Endothelial cell (in vitro differentiated cells): ENCODE data around the gene JAKMIP2. TPM values are rescaled to one million over a fixed set of nuclear protein-coding genes. Genes with fewer than 3 reads are reported as not detected.
"Not testable (repeated sequence)": the region's sequence is repeated elsewhere in the genome, so short reads cannot be mapped to it uniquely, and the experiment has no call there.

Experiments used
- DNase-seq: peaks from one replicate; pipeline ENCODE4 v3.0.0; 2021; ENCODE audit warnings: low spot score
- H3K27ac Mint-ChIP-seq: one replicate; pipeline ENCODE4 v1.8.0; 2021; ENCODE audit warnings: mixed read lengths, inconsistent platforms; ENCODE audit not compliant: unreplicated experiment
- H3K27me3 Mint-ChIP-seq: one replicate; pipeline ENCODE4 v1.8.0; 2021; ENCODE audit warnings: mild to moderate bottlenecking, moderate library complexity, mixed read lengths, inconsistent platforms; ENCODE audit not compliant: unreplicated experiment
- H3K36me3 Mint-ChIP-seq: one replicate; pipeline ENCODE4 v1.8.0; 2021; ENCODE audit warnings: mild to moderate bottlenecking, low read depth, mixed read lengths, inconsistent platforms; ENCODE audit not compliant: unreplicated experiment
- H3K4me1 Mint-ChIP-seq: one replicate; pipeline ENCODE4 v1.8.0; 2021; ENCODE audit warnings: mild to moderate bottlenecking, mixed read lengths, inconsistent platforms; ENCODE audit not compliant: unreplicated experiment
- H3K4me3 Mint-ChIP-seq: one replicate; pipeline ENCODE4 v1.8.0; 2021; ENCODE audit warnings: mild to moderate bottlenecking, mixed read lengths, inconsistent platforms; ENCODE audit not compliant: unreplicated experiment
- H3K9me3 Mint-ChIP-seq: one replicate; pipeline ENCODE4 v1.8.0; 2021; ENCODE audit warnings: mixed read lengths, inconsistent platforms; ENCODE audit not compliant: unreplicated experiment
- total RNA-seq: library from RNA; stranded (reverse); fragmentation: NEBNext Ultra II Directional; extraction: Animal tissue kit (Norgen Biotek cat#: 25700); gene quantifications from one replicate; pipeline ENCODE4 v1.2.1, GENCODE V29; 2021; ENCODE audit not compliant: unreplicated experiment
- TF ChIP-seq, protein P1 (sequence below): fragments of 200-600 bp; sonication (generic); IDR thresholded peaks from one replicate; pipeline ENCODE4 v1.5.0; 2021; ENCODE audit warnings: antibody characterized with exemption; ENCODE audit not compliant: unreplicated experiment

Gene JAKMIP2
- total RNA-seq, 1 donor from 2014 or later, result 4.3 TPM

DNA sequence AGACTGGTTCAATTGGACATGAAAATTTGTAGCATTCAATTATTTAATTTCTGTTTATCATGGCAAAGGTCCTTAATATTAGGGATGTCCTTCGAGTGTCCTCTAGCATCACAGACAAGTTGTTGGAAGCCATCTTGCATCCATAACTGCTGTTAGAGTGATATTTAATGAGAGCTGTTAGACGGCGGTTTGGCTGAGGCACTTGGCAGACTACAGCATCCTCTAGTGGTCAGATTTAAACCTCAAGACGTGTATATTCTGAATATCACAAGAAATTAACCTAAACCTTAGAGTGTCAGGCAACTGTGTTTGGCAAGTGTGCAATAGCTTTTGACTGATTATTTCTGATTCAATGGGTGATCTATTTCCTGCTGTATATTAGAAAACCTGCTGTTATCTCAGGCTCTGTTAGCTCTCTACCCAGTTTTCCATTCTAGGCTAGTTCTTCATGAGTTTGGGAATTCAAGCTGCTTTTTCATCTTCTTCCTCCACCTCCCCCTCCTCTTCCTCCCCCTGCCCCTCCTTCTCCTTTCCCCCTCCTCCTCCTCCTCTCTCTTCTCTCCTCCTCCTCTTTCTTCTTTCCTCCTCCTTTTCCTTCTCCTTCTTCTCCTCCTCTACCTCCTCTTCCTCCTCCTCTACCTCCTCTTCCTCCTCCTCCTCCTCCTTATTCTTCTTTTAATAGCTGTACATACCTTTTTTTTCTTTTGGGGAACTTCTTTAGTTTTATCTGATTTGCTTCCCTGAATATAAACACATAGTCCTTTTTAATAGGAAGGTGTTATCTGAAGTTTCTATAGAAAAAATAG, 40.4 kb upstream of the JAKMIP2 start:
- no peak overlapping the region for H3K27ac Mint-ChIP-seq
- TF ChIP-seq, protein P1, sequence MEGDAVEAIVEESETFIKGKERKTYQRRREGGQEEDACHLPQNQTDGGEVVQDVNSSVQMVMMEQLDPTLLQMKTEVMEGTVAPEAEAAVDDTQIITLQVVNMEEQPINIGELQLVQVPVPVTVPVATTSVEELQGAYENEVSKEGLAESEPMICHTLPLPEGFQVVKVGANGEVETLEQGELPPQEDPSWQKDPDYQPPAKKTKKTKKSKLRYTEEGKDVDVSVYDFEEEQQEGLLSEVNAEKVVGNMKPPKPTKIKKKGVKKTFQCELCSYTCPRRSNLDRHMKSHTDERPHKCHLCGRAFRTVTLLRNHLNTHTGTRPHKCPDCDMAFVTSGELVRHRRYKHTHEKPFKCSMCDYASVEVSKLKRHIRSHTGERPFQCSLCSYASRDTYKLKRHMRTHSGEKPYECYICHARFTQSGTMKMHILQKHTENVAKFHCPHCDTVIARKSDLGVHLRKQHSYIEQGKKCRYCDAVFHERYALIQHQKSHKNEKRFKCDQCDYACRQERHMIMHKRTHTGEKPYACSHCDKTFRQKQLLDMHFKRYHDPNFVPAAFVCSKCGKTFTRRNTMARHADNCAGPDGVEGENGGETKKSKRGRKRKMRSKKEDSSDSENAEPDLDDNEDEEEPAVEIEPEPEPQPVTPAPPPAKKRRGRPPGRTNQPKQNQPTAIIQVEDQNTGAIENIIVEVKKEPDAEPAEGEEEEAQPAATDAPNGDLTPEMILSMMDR, result peak; percentile 71
- no peak overlapping the region for H3K4me3 Mint-ChIP-seq
- no peaks in the 10 kb centered on the region for H3K27me3 Mint-ChIP-seq
- H3K4me1 Mint-ChIP-seq, result no peaks in the 10 kb centered on the region
- H3K9me3 Mint-ChIP-seq, result no peaks in the 10 kb centered on the region
- no peaks in the 10 kb centered on the region for H3K36me3 Mint-ChIP-seq
- peak; percentile 39 for DNase-seq

DNA sequence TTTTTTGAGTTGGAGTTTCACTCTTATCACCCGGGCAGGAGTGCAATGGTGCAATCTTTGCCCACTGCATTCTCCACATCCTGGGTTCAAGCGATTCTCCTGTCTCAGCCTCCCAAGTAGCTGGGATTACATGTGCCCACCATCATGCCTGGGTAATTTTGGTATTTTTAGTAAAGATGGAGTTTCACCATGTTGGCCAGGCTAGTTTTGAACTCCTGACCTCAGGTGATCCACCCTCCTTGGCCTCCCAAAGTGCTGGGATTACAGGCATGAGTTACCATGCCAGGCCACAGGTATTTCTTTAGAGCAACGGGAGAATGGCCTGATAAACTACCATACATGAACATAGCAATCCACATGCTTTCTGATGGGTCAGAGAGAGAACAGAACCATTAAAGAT, 39.7 kb upstream of the JAKMIP2 start:
- H3K4me3 Mint-ChIP-seq, H3K4me1 Mint-ChIP-seq, H3K27ac Mint-ChIP-seq, H3K9me3 Mint-ChIP-seq, H3K27me3 Mint-ChIP-seq, H3K36me3 Mint-ChIP-seq, DNase-seq: not testable (repeated sequence)

DNA sequence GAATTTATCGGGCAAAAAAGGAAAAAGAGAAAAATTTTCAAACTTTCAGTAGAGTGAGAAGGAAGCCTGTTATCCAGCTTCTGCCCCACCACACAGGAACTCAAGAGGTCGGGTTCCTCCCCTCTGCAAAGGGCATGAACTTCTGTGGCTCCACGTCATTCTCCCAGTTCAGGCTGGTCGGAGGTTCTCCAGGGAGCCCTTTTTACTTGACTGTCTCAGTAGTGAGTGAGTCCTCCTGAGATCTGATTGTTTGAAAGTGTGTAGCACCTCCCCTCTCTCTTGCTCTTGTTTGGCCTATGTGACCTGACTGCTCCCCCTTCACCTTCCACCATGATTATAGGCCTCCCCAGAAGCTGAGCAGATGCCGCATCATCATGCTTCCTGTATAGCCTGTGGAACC, 39.2 kb upstream of the JAKMIP2 start:
- TF ChIP-seq, protein P1, result no peak
- Mint-ChIP-seq H3K27ac (no peak overlapping the region), H3K36me3 (no peaks in the 10 kb centered on the region)

GRCh38 chr5:147819261-147819770, 36.8 kb upstream of the JAKMIP2 start:
- no peaks in the 10 kb centered on the region for H3K4me1 Mint-ChIP-seq
- no peaks in the 10 kb centered on the region for H3K27me3 Mint-ChIP-seq
- H3K4me3 Mint-ChIP-seq, result no peak overlapping the region
- H3K27ac Mint-ChIP-seq, result no peak overlapping the region
- H3K9me3 Mint-ChIP-seq, result no peaks in the 10 kb centered on the region
- DNase-seq, result no peak
- H3K36me3 Mint-ChIP-seq, result no peaks in the 10 kb centered on the region
- TF ChIP-seq, protein P1, result no peak

More for the DNA sequence above, 39.2 kb upstream of the JAKMIP2 start:
- no peaks in the 10 kb centered on the region for H3K4me1 Mint-ChIP-seq
- H3K27me3 Mint-ChIP-seq, result no peaks in the 10 kb centered on the region
- H3K4me3 Mint-ChIP-seq, result no peak overlapping the region
- no peak for DNase-seq
- no peaks in the 10 kb centered on the region for H3K9me3 Mint-ChIP-seq

DNA sequence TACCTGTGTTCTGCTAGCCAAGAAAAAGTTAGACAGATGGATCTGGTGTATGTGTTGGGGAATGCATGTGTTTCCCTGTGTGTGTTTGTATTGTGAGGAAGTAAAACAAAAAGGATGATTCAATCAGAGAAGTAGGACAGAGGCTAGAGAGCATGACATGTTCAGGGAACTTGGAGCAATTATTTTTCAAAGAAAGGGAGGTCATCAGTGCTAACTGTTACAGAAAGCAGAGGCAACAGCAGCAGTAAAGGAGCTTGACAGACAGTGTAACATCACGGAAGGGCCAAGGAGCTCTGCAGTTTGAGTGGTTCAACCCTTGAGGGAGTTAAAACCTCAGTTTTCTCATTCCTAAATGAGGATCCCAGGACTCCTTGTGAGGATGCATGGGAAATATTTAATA, 35.8 kb upstream of the JAKMIP2 start:
- Mint-ChIP-seq H3K27ac (no peak overlapping the region), H3K4me3 (no peak overlapping the region), H3K4me1 (no peaks in the 10 kb centered on the region), H3K36me3 (no peaks in the 10 kb centered on the region), H3K9me3 (no peaks in the 10 kb centered on the region), H3K27me3 (no peaks in the 10 kb centered on the region)
- TF ChIP-seq, protein P1, result no peak
- no peak for DNase-seq
